A673 (cell line): ENCODE measurements around the gene GANC. TPM values are rescaled to one million over a fixed set of nuclear protein-coding genes. Genes with fewer than 3 reads are reported as not detected.
A peak's percentile ranks its signal among the peaks of the same experiment; 100 is the strongest.

Experiments
- BruUV-seq: library from RNA; stranded (reverse); fragments of 400-500 nt; replicated peaks from 2 replicates; lab custom pipeline; 2021; lab: Mats Ljungman, UMichigan
- CTCF ChIA-PET: fragments of 300-600 bp; sonication (Branson Sonifier 250); formaldehyde crosslinking; loops from one replicate; lab custom pipeline; 2022; ENCODE audit warnings: antibody characterized with exemption; lab: Charles Lee
- POLR2A ChIA-PET: fragments of 300-600 bp; sonication (Branson Sonifier 250); formaldehyde crosslinking; loops from one replicate; lab custom pipeline; 2022; ENCODE audit warnings: antibody characterized with exemption; ENCODE audit not compliant: low non-redundant PET; lab: Charles Lee
- DNase-seq: peaks from one replicate; pipeline ENCODE4 v3.0.0-alpha.2; 2015; ENCODE audit warnings: low spot score
- H3K27ac ChIP-seq: fragments of 200-600 bp; sonication (generic); 2 replicates; pipeline ENCODE4 v1.5.1; 2016; ENCODE audit warnings: mixed run types, low read depth, mild to moderate bottlenecking, mixed read lengths, antibody characterized with exemption, low read length; ENCODE audit not compliant: poor library complexity, severe bottlenecking
- H3K27me3 ChIP-seq: fragments of 200-600 bp; sonication (generic); replicated peaks from 2 replicates; pipeline ENCODE4 v1.6.1; 2017; ENCODE audit warnings: mixed run types, low read depth, mild to moderate bottlenecking, mixed read lengths, antibody characterized with exemption, low read length; ENCODE audit not compliant: insufficient read depth, poor library complexity
- H3K36me3 ChIP-seq: fragments of 200-600 bp; sonication (generic); 2 replicates; pipeline ENCODE4 v1.6.1; 2016; ENCODE audit warnings: mixed run types, mild to moderate bottlenecking, mixed read lengths, antibody characterized with exemption, low read length; ENCODE audit not compliant: insufficient read depth, poor library complexity, severe bottlenecking
- H3K4me1 ChIP-seq: fragments of 200-600 bp; sonication (generic); 2 replicates; pipeline ENCODE4 v1.6.1; 2017; ENCODE audit warnings: mixed run types, mild to moderate bottlenecking, mixed read lengths, antibody characterized with exemption, low read length; ENCODE audit not compliant: insufficient read depth, poor library complexity, severe bottlenecking
- H3K4me3 ChIP-seq: fragments of 200-600 bp; sonication (generic); 2 replicates; pipeline ENCODE4 v1.5.1; 2016; ENCODE audit warnings: low read depth, mixed run types, mild to moderate bottlenecking, mixed read lengths, low read length; ENCODE audit not compliant: poor library complexity, severe bottlenecking
- H3K9me3 ChIP-seq: fragments of 200-600 bp; sonication (generic); 2 replicates; pipeline ENCODE4 v1.6.1; 2016; ENCODE audit warnings: mixed run types, low read depth, mild to moderate bottlenecking, mixed read lengths, antibody characterized with exemption, low read length; ENCODE audit not compliant: poor library complexity, severe bottlenecking
- CTCF ChIP-seq: fragments of 300-800, 200-600 bp; sonication (generic); conservative IDR thresholded peaks from 2 replicates; pipeline ENCODE4 v1.5.1; 2017; ENCODE audit warnings: low read depth, mild to moderate bottlenecking, antibody characterized with exemption, low read length, moderate library complexity, mixed read lengths
- EZH2 ChIP-seq: fragments of 200-600 bp; sonication (generic); IDR thresholded peaks from 2 replicates; pipeline ENCODE4 v1.6.1; 2017; ENCODE audit warnings: borderline replicate concordance, low read depth, mild to moderate bottlenecking, mixed read lengths, antibody characterized with exemption, low read length; ENCODE audit not compliant: poor library complexity, severe bottlenecking
- intact Hi-C: fragments of 100-400 bp; cut with micrococcal nuclease; formaldehyde crosslinking; loops from one replicate; pipeline ENCODE4 v1.10.0; 2022; ENCODE audit not compliant: unreplicated experiment
- total RNA-seq: library from RNA; stranded (reverse); gene quantifications from 2 replicates; pipeline ENCODE4 v1.2.3, GENCODE V29; 2021

The GANC gene
- total RNA-seq, 1 experiment from 2014 or later: 28.2 TPM

DNA sequence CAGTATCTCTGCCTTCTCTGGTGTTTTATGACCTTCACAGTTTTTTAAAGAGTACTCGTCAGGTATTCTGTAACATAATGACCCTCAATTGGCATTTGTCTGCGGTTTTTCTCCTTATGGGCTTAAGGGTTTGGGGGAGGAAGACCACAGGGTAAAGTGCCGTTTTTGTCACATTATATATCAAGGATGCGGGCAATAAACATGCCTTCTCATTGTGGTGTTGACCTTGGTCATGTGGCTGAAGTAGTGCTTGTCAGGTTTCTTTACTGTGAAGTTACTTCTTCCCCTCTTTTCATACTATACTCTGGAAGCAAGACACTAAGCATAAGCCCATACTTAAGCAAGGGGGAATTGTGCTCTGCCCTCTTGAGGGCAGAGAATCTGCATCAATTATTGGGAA is 102.9 kb downstream of the GANC start:
- DNase-seq: no peak
- Histone ChIP-seq H3K27ac (no peak overlapping the region), H3K9me3 (no peaks in the 10 kb centered on the region), H3K27me3 (no peaks in the 10 kb centered on the region), H3K4me1 (no peaks in the 10 kb centered on the region), H3K36me3 (no peaks in the 10 kb centered on the region), H3K4me3 (no peak overlapping the region)
- TF ChIP-seq CTCF: no peak
- no peak for TF ChIP-seq EZH2
- no TSS peak for BruUV-seq
- ChIA-PET CTCF (no interaction called here), POLR2A (no interaction called here)
- intact Hi-C loops: loop anchor here (10.0 kb wide), 1 partner anchor 61 kb away; no protein-coding TSS in a partner anchor

DNA sequence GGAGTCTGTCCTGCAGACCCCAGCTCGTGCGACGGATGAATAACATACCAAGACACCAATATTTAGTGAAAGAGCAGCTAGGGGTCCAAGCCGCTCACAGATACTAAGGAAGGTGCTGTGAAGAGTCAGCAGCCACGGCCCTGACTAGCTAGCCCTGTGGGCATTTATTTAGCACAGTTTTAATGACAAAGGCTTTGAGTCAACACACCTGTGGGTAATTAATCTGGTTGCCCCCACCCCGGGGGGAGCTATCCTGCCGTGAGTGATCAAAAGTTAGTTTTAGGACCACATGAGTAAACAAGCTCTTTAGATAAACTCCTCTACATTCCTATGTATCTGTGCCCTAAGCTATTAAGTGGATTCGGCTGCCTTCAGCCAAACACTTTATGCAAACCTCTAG is 105.0 kb downstream of the GANC start:
- Histone ChIP-seq H3K4me3 (no peak overlapping the region), H3K9me3 (no peaks in the 10 kb centered on the region), H3K36me3 (no peaks in the 10 kb centered on the region), H3K4me1 (no peaks in the 10 kb centered on the region), H3K27ac (no peak overlapping the region), H3K27me3 (no peaks in the 10 kb centered on the region)
- POLR2A ChIA-PET: no interaction called here
- TF ChIP-seq CTCF: no peak
- no peak for TF ChIP-seq EZH2
- no TSS peak for BruUV-seq
- DNase-seq: no peak
- intact Hi-C loops: loop anchor here (10.0 kb wide), 1 partner anchor 63 kb away; no protein-coding TSS in a partner anchor
- CTCF ChIA-PET: no interaction called here

GRCh38 chr15:42384597-42384996 is 111.6 kb downstream of the GANC start:
- POLR2A ChIA-PET: no interaction called here
- BruUV-seq: no TSS peak
- no peaks in the 10 kb centered on the region for H3K9me3 ChIP-seq
- H3K27ac ChIP-seq: no peak overlapping the region
- DNase-seq: peak; percentile 42
- H3K4me3 ChIP-seq: no peak overlapping the region
- H3K36me3 ChIP-seq: no peaks in the 10 kb centered on the region
- TF ChIP-seq CTCF (no peak), EZH2 (no peak)
- H3K4me1 ChIP-seq: no peaks in the 10 kb centered on the region
- intact Hi-C loops: loop anchor here (10.0 kb wide), 1 partner anchor 300 kb away; no protein-coding TSS in a partner anchor
- CTCF ChIA-PET: interaction anchor here (0.6 to 1.6 kb wide), 6 partner anchors 14 to 269 kb away, joined by 3 to 7 read pairs (median 3); partner anchors contain the start of gene PLA2G4F
- H3K27me3 ChIP-seq: no peaks in the 10 kb centered on the region
